Epidermal melanocyte (primary cell): Measurements from ENCODE around the gene SUN2.
"Not testable (repeated sequence)": the region's sequence is repeated elsewhere in the genome, so short reads cannot be mapped to it uniquely, and the experiment has no call there.

Experiments
- DNase-seq: peaks from one replicate; pipeline ENCODE4 v3.0.0; 2011; ENCODE audit warnings: low spot score; ENCODE audit not compliant: insufficient read length

SUN2 gene

GRCh38 chr22:38755911-38756532, at the start of gene SUN2:
SUN2 (minus strand) TSS chr22:38755998; CDS start chr22:38752628, 3,370 bp downstream.
- peak; percentile 99 for DNase-seq

GRCh38 chr22:38805041-38805593, 49.3 kb upstream of the SUN2 start:
- DNase-seq: not testable (repeated sequence)

GRCh38 chr22:38802671-38803121, 46.9 kb upstream of the SUN2 start:
- peak; percentile 82 for DNase-seq

GRCh38 chr22:38799265-38800002, 43.6 kb upstream of the SUN2 start:
- DNase-seq: no peak

GRCh38 chr22:38798496-38798895, 42.7 kb upstream of the SUN2 start:
- no peak for DNase-seq

- DNase-seq: no peak
Measured at GRCh38 chr22:38796262-38796957, 40.6 kb upstream of the SUN2 start.

GRCh38 chr22:38795569-38795968, 39.8 kb upstream of the SUN2 start:
- no peak for DNase-seq

GRCh38 chr22:38793721-38794466, 38.1 kb upstream of the SUN2 start, which contains the start of gene DNAL4:
DNAL4 (minus strand) TSS chr22:38794143; CDS start chr22:38782731, 11,412 bp downstream.
- DNase-seq: peak; percentile 95

GRCh38 chr22:38793317-38793716, 37.5 kb upstream of the SUN2 start:
- no peak for DNase-seq

GRCh38 chr22:38792833-38793232, 37.0 kb upstream of the SUN2 start:
- DNase-seq: no peak

GRCh38 chr22:38789606-38790005, 33.8 kb upstream of the SUN2 start:
- no peak for DNase-seq

- no peak for DNase-seq
Measured at GRCh38 chr22:38788846-38789245, 33.0 kb upstream of the SUN2 start.

GRCh38 chr22:38788021-38788816, 32.4 kb upstream of the SUN2 start:
- peak; percentile 75 for DNase-seq

GRCh38 chr22:38786631-38787030, 30.8 kb upstream of the SUN2 start:
- no peak for DNase-seq

GRCh38 chr22:38784856-38785255, 29.1 kb upstream of the SUN2 start:
- no peak for DNase-seq

GRCh38 chr22:38784035-38784434, 28.2 kb upstream of the SUN2 start:
- DNase-seq: no peak

- DNase-seq: no peak
Measured at GRCh38 chr22:38783095-38783615, 27.4 kb upstream of the SUN2 start.

GRCh38 chr22:38782402-38783094, 26.8 kb upstream of the SUN2 start:
- no peak for DNase-seq

GRCh38 chr22:38781033-38781432, 25.2 kb upstream of the SUN2 start:
- DNase-seq: no peak
